ENCODE data around the gene MALAT1.
A peak's percentile ranks its signal among the peaks of the same experiment; 100 is the strongest.

The MALAT1 gene

GRCh38 chr11:65479184-65480145, 19.4 kb upstream of the MALAT1 start:
- no peak for DNase-seq

DNA sequence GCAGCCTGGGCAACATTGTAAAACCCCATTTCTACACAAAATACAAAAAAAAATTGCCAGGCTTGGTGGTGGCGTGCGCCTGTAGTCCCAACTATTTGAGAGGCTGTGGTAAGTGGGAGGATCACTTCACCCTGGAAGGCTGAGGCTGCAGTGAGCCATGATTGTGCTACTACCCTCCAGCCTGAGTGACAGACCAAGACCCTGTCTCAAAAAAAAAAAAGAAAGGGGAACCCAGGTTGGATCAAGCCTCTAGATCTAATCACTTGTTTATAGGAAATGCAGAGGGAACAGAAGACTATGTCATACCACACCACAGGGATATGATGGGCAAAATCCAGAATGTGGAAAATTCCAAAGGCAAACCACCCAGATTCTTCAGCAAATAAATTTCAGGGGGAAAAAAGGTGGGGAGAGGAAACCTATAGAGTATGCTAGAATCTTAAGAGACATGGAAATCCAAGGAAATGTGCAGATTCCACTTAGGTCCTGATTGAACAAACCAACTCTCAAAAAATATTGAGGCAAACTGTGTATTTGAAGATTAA, 16.5 kb upstream of the MALAT1 start:
- DNase-seq = no peak

- DNase-seq = no peak
Measured at GRCh38 chr11:65485920-65486219, 13.0 kb upstream of the MALAT1 start.

GRCh38 chr11:65486570-65487466, 12.0 kb upstream of the MALAT1 start:
- no peak for DNase-seq

DNA sequence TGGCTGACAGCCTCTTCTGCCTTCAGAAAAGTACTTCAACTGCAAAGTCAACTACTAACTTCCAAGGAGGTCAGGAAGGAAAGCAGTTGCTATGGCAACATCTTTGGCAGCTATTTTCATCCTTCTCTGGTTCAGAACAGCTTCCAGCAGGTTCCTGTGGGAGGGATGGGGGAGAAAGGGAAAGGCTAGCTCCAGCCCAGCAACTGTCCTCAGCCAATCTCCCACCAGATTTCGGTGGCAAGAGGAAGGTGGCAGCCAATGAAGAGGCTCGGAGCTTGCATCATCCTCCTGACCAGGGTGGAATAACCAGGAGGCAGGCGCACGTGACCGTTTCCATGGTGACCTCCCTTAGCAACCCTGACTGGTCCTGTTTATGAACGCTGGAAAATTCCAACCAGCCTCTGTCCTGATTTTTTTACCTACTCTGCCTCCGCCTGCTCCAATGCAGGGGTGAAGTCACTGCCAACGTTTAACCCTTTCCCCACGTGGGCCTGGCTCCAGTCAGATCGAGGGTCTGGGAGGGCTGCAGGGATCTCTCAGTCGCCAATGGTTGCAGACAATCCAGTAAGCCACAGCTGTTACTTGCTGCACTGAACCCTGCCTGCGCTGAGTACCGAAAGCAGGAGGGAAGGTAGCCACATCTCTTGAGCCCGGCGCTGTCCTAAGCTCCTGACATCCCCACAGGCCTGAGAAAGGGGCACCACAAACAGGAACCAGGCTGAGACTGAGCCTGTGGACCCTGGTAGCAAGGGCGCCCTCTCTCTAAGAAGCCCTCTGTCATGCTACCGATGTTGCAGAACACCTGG, 11.2 kb upstream of the MALAT1 start:
- peak; percentile 94 for DNase-seq

- no peak for DNase-seq
Measured at GRCh38 chr11:65488273-65489034, 10.4 kb upstream of the MALAT1 start.

DNA sequence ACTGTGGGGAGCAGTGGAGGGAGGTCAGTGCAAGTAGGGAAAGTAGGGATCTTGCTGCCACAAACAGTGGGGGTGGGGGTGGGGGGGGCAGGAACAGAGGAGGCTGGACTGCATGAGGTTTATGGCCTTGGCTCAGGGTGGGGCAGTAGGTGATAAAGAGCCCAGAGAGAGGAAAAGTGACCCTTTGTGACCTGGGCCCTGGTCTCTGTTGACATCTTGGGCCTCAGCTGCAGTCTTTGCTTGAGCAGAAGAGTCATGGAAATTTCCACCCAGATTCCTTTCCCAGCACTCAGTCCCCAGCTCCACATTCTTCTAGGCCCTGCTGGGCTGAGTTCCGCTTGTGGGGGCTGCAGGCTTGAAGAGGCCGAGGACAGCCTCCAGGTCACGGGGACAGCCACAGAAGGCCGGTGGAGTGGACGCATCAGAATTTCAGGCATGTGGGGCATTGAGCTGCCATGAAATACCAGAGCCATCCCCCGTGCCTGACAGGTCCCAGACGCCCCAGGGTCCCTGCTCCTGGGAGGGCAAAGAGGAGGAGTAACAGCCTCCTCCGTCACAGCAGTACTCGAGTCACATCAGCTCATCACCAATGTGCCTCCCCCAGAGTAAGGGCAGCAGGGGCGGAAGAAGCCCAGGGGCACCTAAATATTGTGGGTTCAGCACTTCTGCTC, 9.7 kb upstream of the MALAT1 start:
- DNase-seq = no peak

DNA sequence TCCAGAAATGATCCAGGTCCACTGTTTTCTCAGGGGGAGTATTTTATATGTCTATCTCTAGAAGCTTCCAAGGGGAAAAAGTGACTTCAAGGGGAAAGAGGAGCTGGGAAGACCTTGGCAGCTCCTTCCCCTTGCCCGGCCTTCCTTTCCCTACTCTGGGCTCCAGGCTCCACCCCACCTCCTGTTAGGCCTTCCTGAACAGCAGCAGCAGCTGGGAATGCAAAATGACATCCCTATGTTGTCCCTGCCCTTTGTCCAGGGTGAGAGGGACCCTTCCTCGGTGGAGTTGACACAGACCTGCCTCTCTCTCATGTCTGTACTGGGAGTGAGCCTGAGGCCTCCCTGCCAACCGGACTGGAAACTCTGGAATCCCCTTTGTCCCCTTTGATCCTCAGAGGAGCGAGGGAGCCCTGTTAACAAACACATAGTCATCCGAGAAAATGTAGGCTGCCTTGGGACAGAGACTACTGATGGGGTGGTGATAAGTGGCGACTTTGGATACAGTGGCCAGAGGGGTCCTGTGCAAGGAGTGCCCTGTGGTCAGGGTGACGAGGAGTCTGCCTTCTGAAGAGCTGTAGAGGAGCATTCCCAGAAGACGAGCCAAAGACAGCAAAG, 9.0 kb upstream of the MALAT1 start:
- DNase-seq = no peak

GRCh38 chr11:65491163-65491465, 7.7 kb upstream of the MALAT1 start:
- DNase-seq = no peak

DNA sequence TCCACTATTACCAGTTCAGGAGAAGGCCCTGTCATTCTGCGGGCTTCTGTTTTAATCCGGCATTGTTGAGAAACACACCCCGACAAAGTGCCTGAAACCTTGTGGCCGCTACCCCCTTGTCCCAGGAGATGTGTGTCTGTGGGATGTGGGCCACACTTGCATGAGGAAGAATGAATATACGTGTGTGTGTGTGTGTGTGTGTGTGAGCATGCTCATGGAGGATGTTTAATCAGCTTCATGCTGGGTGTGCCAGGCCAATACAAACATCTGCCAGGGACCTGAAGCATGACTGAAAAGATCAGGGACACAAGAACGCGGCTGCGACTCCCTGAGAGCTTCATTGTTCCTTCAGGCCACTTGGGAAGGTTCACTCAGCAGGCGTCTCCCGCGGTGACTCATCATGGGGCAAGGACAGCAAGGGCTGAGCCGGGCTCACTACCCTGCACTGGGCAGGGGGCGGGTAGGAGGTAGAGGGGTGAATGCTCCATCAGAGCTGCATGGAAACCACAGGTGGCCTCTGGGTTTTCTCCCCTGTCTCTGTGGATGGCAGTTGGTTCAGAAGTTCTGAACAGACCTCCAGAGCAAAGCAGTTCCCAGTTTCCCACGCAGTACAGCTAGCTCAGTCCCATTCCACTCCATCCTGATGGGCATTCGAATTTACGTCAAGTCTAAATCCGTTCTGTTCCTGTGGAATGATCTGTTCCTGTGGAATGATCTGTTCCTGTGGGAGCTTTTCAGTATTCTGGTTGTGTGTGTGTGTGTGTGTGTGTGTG, 7.0 kb upstream of the MALAT1 start:
- peak; percentile 76 for DNase-seq

GRCh38 chr11:65492387-65492636, 6.5 kb upstream of the MALAT1 start:
- no peak for DNase-seq

DNA sequence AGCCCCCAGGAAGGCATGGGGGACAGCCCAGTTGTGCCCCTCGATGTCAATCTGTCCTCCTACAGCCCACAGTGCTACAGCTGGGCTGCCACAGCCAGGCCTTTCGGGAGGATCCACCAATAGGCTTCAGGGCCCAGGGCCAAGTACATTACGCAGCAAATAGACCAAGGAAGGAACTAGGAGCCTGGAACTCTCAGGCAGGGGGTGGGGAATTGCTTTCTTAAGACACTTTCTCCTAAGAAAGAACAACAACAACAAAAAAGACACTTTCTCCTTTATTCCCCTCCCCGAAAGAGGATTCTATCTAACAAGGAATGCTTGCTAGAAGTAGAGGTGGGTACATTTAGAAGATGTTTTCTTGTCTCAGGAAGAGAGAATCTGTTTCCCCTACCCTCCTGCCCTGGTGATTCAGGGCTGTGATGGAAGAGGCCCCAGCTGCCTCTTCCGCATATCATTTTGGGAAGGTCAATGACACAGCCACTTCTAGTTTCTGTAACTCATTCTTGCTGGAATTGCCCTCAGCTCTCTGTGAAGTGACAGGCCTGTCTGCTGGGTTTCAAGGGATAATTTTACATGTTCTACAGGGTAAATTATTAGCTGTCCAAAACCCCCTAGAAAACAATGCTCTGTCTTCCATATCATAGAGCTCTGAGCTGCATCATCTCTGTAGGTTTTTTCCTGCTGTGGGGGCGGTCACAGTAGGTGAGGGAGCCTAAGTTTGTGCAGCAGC, 6.0 kb upstream of the MALAT1 start:
- DNase-seq = no peak

DNA sequence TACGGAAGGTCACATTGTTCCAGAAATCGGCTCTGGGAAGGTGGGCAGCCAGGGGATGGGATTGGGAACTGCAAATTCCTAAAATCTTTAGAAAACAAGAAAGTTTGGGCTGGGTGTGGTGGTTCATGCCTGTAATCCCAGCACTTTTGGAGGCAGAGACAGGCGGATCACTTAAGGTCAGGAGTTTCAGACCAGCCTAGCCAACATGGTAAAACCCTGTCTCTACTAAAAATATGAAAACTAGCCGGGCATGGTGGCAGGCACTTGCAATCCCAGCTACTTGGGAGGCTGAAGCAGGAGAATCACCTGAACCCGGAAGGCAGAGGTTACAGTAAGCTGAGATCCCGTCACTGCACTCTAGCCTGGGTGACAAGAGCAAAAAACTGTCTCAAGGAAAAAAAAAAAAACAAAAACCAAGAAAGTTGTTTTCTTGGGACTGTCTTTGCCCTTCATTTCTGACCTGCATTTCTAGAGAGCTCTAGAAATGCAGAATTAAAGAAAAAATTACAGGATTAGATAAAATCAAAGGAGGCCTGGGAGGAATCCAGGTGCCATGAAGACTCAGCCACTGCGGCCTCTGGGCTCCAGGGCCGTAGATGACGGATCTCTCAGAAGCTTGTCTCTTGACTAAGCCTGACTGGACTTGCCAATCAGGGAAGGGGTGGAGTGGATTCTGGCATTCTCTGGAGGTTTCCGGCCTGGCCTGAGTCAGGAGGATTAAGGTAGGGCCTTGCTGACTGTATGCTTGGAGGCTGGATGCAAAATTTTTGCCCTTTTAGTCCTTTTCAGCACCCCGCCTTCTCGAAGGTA, 5.3 kb upstream of the MALAT1 start:
- no peak for DNase-seq

DNA sequence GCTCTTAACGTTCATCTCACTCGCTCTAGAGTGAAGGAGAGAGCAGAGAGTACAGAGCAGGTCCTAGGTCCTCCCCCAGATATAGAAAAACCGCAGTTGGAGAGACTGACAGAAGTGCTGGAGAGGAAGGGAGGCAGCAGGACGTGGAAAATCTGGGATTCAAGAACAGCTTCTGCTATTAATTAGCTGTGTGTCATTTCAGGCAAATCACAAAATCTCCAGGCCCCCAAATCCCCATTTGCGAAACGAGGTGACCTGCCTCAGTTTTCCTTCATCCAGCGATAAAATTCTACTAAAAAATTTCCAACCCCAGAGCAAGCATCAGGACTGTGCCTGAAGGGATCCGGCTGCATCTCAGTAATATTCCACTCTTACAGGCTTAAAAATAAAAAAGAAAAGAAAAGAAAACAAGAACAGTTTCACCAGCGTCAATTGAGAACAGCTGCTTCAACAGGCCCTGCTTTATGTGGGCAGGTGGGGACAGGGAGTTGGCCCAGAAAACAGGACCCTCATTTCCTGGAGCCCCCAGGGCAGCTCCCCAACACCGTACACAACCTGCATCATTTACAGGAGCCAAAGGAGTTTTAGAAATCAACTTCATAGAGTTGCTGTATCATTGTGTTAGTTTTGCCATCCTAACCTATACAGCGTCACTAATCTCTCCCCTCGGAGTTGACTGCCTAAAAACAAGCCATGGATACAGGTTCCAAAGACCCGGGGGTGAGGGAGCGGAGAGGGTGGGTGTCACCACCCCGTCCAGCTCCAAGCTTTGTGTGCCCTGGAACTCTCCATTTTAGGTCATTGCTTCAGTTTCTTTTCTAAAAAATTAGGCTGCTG, 2.3 kb upstream of the MALAT1 start:
- no peak for DNase-seq

DNA sequence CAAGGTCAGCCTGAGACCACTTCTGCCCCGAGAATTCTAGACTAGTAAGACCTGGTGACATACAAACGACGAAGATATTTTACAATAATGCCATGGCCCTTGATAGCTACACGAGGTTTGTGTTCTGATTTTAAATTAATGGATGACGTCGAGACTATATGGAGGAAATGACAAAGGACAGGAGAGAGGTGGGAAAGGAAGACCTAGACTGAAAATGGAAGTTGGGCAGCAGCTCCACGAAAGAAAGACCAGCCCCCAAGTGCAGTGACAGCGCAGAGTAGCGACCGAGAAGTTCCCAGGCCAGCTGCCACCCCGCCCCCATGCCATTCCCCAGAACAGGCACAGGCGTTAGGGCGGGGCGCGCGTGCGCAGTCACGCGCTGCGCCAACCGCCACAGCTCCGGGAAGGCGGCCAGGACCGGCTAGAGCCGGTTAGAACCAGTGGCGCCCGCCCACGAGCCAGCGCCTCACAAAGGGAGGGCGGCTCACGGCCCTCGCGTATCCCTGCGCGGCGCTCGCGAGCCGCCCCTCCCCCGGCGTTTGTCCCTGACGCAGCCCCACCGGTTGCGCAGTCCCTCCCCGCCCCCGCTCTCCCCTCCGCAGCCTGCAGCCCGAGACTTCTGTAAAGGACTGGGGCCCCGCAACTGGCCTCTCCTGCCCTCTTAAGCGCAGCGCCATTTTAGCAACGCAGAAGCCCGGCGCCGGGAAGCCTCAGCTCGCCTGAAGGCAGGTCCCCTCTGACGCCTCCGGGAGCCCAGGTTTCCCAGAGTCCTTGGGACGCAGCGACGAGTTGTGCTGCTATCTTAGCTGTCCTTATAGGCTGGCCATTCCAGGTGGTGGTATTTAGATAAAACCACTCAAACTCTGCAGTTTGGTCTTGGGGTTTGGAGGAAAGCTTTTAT, 1.5 kb upstream of the MALAT1 start:
- peak; percentile 99 for DNase-seq

GRCh38 chr11:65498042-65498726, 661 bp upstream of the MALAT1 start:
- peak; percentile 77 for DNase-seq

GRCh38 chr11:65498727-65498976, 193 bp upstream of the MALAT1 start:
- no peak for DNase-seq

Data from NCI-H2029 treated with DMSO at 0.1 percent for 48 hours (cell line).